GM10266 (cell line): Measurements from ENCODE around the gene PRPSAP2.

ENCODE experiments used
- DNase-seq: peaks from one replicate; pipeline ENCODE4 v3.0.0; 2012; ENCODE audit errors: extremely low spot score
- CTCF ChIP-seq: IDR thresholded peaks from 2 replicates; pipeline ENCODE4 v1.5.1; 2012; ENCODE audit warnings: mild to moderate bottlenecking, low read depth; ENCODE audit not compliant: control insufficient read depth, insufficient read depth; ENCODE audit errors: missing control alignments

Gene PRPSAP2

GRCh38 chr17:18948476-18949006, 90.6 kb downstream of the PRPSAP2 start:
- no peak for DNase-seq
- TF ChIP-seq CTCF: no peak

GRCh38 chr17:18949566-18949965, 91.6 kb downstream of the PRPSAP2 start:
- no peak for TF ChIP-seq CTCF
- no peak for DNase-seq

GRCh38 chr17:18950346-18950745, 92.4 kb downstream of the PRPSAP2 start:
- TF ChIP-seq CTCF: no peak
- DNase-seq: no peak

- no peak for TF ChIP-seq CTCF
- DNase-seq: no peak
Measured at GRCh38 chr17:18950944-18951905, 93.3 kb downstream of the PRPSAP2 start.

- TF ChIP-seq CTCF: no peak
Measured at GRCh38 chr17:18951941-18952842, 94.3 kb downstream of the PRPSAP2 start, which contains the start of gene SLC5A10. Gene SLC5A10, plus strand, starts transcription at chr17:18952165. Its CDS starts 41 bp downstream, at chr17:18952206.

GRCh38 chr17:18953231-18953728, 95.3 kb downstream of the PRPSAP2 start:
- DNase-seq: no peak
- TF ChIP-seq CTCF: no peak

More at GRCh38 chr17:18951941-18952842, 94.3 kb downstream of the PRPSAP2 start, which contains the start of gene SLC5A10:
- no peak for DNase-seq
